ENCODE measurements around the gene EIF6. TPM values are rescaled to one million over a fixed set of nuclear protein-coding genes. Genes with fewer than 3 reads are reported as not detected.
"Not testable (repeated sequence)": the region's sequence is repeated elsewhere in the genome, so short reads cannot be mapped to it uniquely, and the experiment has no call there.

EIF6 gene
- total RNA-seq, 1 experiment from 2014 or later: 228 TPM

GRCh38 chr20:35260426-35260825 lies 24.1 kb downstream of the EIF6 start:
- DNase-seq (ENCODE audit: low spot score): no peak

GRCh38 chr20:35257175-35257909 lies 27.2 kb downstream of the EIF6 start:
- DNase-seq (ENCODE audit: low spot score): no peak

- DNase-seq (ENCODE audit: low spot score): no peak
Observed at GRCh38 chr20:35254448-35254999, 30.0 kb downstream of the EIF6 start.

GRCh38 chr20:35253010-35253409 lies 31.6 kb downstream of the EIF6 start:
- DNase-seq (ENCODE audit: low spot score): no peak

GRCh38 chr20:35252598-35252997 lies 32.0 kb downstream of the EIF6 start:
- not testable (repeated sequence) for DNase-seq (ENCODE audit: low spot score)

GRCh38 chr20:35252037-35252461 lies 32.5 kb downstream of the EIF6 start:
- DNase-seq (ENCODE audit: low spot score): no peak

- DNase-seq (ENCODE audit: low spot score): no peak
Observed at GRCh38 chr20:35251613-35251940, 33.0 kb downstream of the EIF6 start.

GRCh38 chr20:35248641-35249475 lies 35.7 kb downstream of the EIF6 start:
- no peak for DNase-seq (ENCODE audit: low spot score)

GRCh38 chr20:35246723-35247122 lies 37.8 kb downstream of the EIF6 start:
- DNase-seq (ENCODE audit: low spot score): no peak

GRCh38 chr20:35243986-35244385 lies 40.6 kb downstream of the EIF6 start:
- no peak for DNase-seq (ENCODE audit: low spot score)

GRCh38 chr20:35243317-35243716 lies 41.3 kb downstream of the EIF6 start:
- no peak for DNase-seq (ENCODE audit: low spot score)

- no peak for DNase-seq (ENCODE audit: low spot score)
Observed at GRCh38 chr20:35240811-35241293, 43.7 kb downstream of the EIF6 start.

- no peak for DNase-seq (ENCODE audit: low spot score)
Observed at GRCh38 chr20:35240083-35240810, 44.3 kb downstream of the EIF6 start.

GRCh38 chr20:35238735-35239134 lies 45.8 kb downstream of the EIF6 start:
- DNase-seq (ENCODE audit: low spot score): no peak

- no peak for DNase-seq (ENCODE audit: low spot score)
Observed at GRCh38 chr20:35238170-35238569, 46.4 kb downstream of the EIF6 start.

- DNase-seq (ENCODE audit: low spot score): no peak
Observed at GRCh38 chr20:35237486-35237885, 47.1 kb downstream of the EIF6 start.

- DNase-seq (ENCODE audit: low spot score): no peak
Observed at GRCh38 chr20:35235881-35236280, 48.7 kb downstream of the EIF6 start.

GRCh38 chr20:35232575-35232974 lies 52.0 kb downstream of the EIF6 start:
- DNase-seq (ENCODE audit: low spot score): no peak
